ENCODE results near the gene ETV3L. TPM values are rescaled to one million over a fixed set of nuclear protein-coding genes. Genes with fewer than 3 reads are reported as not detected.

Gene ETV3L
- not detected in 2 replicates for total RNA-seq (2014; rRNA removed; shearing (Covaris generic))

GRCh38 chr1:157099633-157100009 lies at the start of gene ETV3L:
Gene ETV3L (minus strand): TSS chr1:157099808. CDS start chr1:157099523, 285 bp downstream.
- no peak for DNase-seq (ENCODE audit: low spot score)

GRCh38 chr1:157147906-157148700 lies 48.5 kb upstream of the ETV3L start:
- peak; percentile 47 for DNase-seq (ENCODE audit: low spot score)

- no peak for DNase-seq (ENCODE audit: low spot score)
Observed at GRCh38 chr1:157147037-157147436, 47.4 kb upstream of the ETV3L start.

- no peak for DNase-seq (ENCODE audit: low spot score)
Observed at GRCh38 chr1:157146244-157146643, 46.6 kb upstream of the ETV3L start.

- no peak for DNase-seq (ENCODE audit: low spot score)
Observed at GRCh38 chr1:157145076-157145475, 45.5 kb upstream of the ETV3L start.

- no peak for DNase-seq (ENCODE audit: low spot score)
Observed at GRCh38 chr1:157144509-157144908, 44.9 kb upstream of the ETV3L start.

- DNase-seq (ENCODE audit: low spot score), result no peak
Observed at GRCh38 chr1:157142765-157143423, 43.3 kb upstream of the ETV3L start.

GRCh38 chr1:157142201-157142600 lies 42.6 kb upstream of the ETV3L start:
- no peak for DNase-seq (ENCODE audit: low spot score)

GRCh38 chr1:157141212-157141855 lies 41.7 kb upstream of the ETV3L start:
- DNase-seq (ENCODE audit: low spot score), result no peak

GRCh38 chr1:157140063-157140588 lies 40.5 kb upstream of the ETV3L start:
- no peak for DNase-seq (ENCODE audit: low spot score)

- DNase-seq (ENCODE audit: low spot score), result no peak
Observed at GRCh38 chr1:157139052-157139715, 39.6 kb upstream of the ETV3L start.

- DNase-seq (ENCODE audit: low spot score), result peak; percentile 91
Observed at GRCh38 chr1:157138220-157139051, 38.8 kb upstream of the ETV3L start, which contains the start of gene ETV3. Gene ETV3 (minus strand): TSS chr1:157138395. CDS start chr1:157136352, 2,043 bp downstream.

GRCh38 chr1:157137408-157138219 lies 38.0 kb upstream of the ETV3L start:
- no peak for DNase-seq (ENCODE audit: low spot score)

- DNase-seq (ENCODE audit: low spot score), result peak; percentile 28
Observed at GRCh38 chr1:157137046-157137407, 37.4 kb upstream of the ETV3L start.

GRCh38 chr1:157136133-157136532 lies 36.5 kb upstream of the ETV3L start:
- no peak for DNase-seq (ENCODE audit: low spot score)

- DNase-seq (ENCODE audit: low spot score), result no peak
Observed at GRCh38 chr1:157135646-157136045, 36.0 kb upstream of the ETV3L start.

- no peak for DNase-seq (ENCODE audit: low spot score)
Observed at GRCh38 chr1:157135070-157135469, 35.5 kb upstream of the ETV3L start.

- no peak for DNase-seq (ENCODE audit: low spot score)
Observed at GRCh38 chr1:157134442-157134841, 34.8 kb upstream of the ETV3L start.

GRCh38 chr1:157133426-157133825 lies 33.8 kb upstream of the ETV3L start:
- no peak for DNase-seq (ENCODE audit: low spot score)

- no peak for DNase-seq (ENCODE audit: low spot score)
Observed at GRCh38 chr1:157132616-157133167, 33.1 kb upstream of the ETV3L start.
